Measurements from ENCODE around the gene DYRK1A.

The DYRK1A gene

GRCh38 chr21:37550618-37551330 is 184.2 kb downstream of the DYRK1A start:
- DNase-seq (ENCODE audit: low spot score) = no peak

GRCh38 chr21:37551331-37551992 is 184.9 kb downstream of the DYRK1A start:
- DNase-seq (ENCODE audit: low spot score) = no peak

- no peak for DNase-seq (ENCODE audit: low spot score)
These were observed 185.4 kb downstream of the DYRK1A start for GRCh38 chr21:37551993-37552355.

GRCh38 chr21:37552496-37553029 is 186.0 kb downstream of the DYRK1A start:
- DNase-seq (ENCODE audit: low spot score) = no peak

- no peak for DNase-seq (ENCODE audit: low spot score)
These were observed 186.5 kb downstream of the DYRK1A start for GRCh38 chr21:37553078-37553481.

GRCh38 chr21:37554661-37555379 is 188.2 kb downstream of the DYRK1A start:
- no peak for DNase-seq (ENCODE audit: low spot score)

GRCh38 chr21:37555672-37556261 is 189.2 kb downstream of the DYRK1A start:
- DNase-seq (ENCODE audit: low spot score) = no peak

GRCh38 chr21:37557261-37557950 is 190.8 kb downstream of the DYRK1A start:
- no peak for DNase-seq (ENCODE audit: low spot score)

GRCh38 chr21:37558676-37559211 is 192.2 kb downstream of the DYRK1A start:
- no peak for DNase-seq (ENCODE audit: low spot score)

- DNase-seq (ENCODE audit: low spot score) = no peak
These were observed 193.8 kb downstream of the DYRK1A start for GRCh38 chr21:37560385-37560784.

GRCh38 chr21:37561506-37561905 is 194.9 kb downstream of the DYRK1A start:
- no peak for DNase-seq (ENCODE audit: low spot score)

GRCh38 chr21:37561941-37562919 is 195.7 kb downstream of the DYRK1A start:
- no peak for DNase-seq (ENCODE audit: low spot score)

- DNase-seq (ENCODE audit: low spot score) = no peak
These were observed 196.5 kb downstream of the DYRK1A start for GRCh38 chr21:37562920-37563640.

- DNase-seq (ENCODE audit: low spot score) = peak; percentile 91
These were observed 197.2 kb downstream of the DYRK1A start for GRCh38 chr21:37563641-37564340.

- peak; percentile 90 for DNase-seq (ENCODE audit: low spot score)
These were observed 197.9 kb downstream of the DYRK1A start for GRCh38 chr21:37564341-37564923.

- DNase-seq (ENCODE audit: low spot score) = no peak
These were observed 198.5 kb downstream of the DYRK1A start for GRCh38 chr21:37564924-37565529.

GRCh38 chr21:37565530-37566223 is 199.1 kb downstream of the DYRK1A start:
- no peak for DNase-seq (ENCODE audit: low spot score)

Data from activated CD4-positive, alpha-beta T cell treated with anti-CD3 and anti-CD28 coated beads, Interleukin-2, Interleukin-4, amounts not matched to agents 100 ng/mL and 50 ng/mL, durations not matched to agents 16 hours and 8 hours (primary cell).